Activated CD4-positive, alpha-beta T cell treated with anti-CD3 and anti-CD28 coated beads, Interleukin-2, amount 10 ng/mL, durations not matched to agents 24 days and 14 days (primary cell): ENCODE data around the gene CHKA. TPM values are rescaled to one million over a fixed set of nuclear protein-coding genes. Genes with fewer than 3 reads are reported as not detected.

Source experiments
- DNase-seq: peaks from one replicate; pipeline ENCODE4 v3.0.0; 2022
- H3K27ac Mint-ChIP-seq: one replicate; pipeline ENCODE4 v1.8.0; 2022; ENCODE audit warnings: mild to moderate bottlenecking, mixed read lengths
- H3K27me3 Mint-ChIP-seq: one replicate; pipeline ENCODE4 v1.8.0; 2022; ENCODE audit warnings: mixed read lengths
- H3K36me3 Mint-ChIP-seq: one replicate; pipeline ENCODE4 v1.8.0; 2022; ENCODE audit warnings: low read depth, mild to moderate bottlenecking, mixed read lengths
- H3K4me1 Mint-ChIP-seq: one replicate; pipeline ENCODE4 v1.8.0; 2021; ENCODE audit warnings: mixed read lengths
- H3K4me3 Mint-ChIP-seq: one replicate; pipeline ENCODE4 v1.8.0; 2022; ENCODE audit warnings: mild to moderate bottlenecking, moderate library complexity, mixed read lengths
- H3K9me3 Mint-ChIP-seq: one replicate; pipeline ENCODE4 v1.8.0; 2021; ENCODE audit warnings: mixed read lengths
- intact Hi-C: fragments of 100-400 bp; cut with micrococcal nuclease; formaldehyde crosslinking; loops from one replicate; pipeline ENCODE4 v1.15.1; 2023
- total RNA-seq: library from RNA; stranded (reverse); gene quantifications from 2 replicates; pipeline ENCODE4 v1.2.3, GENCODE V29; 2022

CHKA gene
- total RNA-seq, 1 donor from 2014 or later, result 15.1 TPM

DNA sequence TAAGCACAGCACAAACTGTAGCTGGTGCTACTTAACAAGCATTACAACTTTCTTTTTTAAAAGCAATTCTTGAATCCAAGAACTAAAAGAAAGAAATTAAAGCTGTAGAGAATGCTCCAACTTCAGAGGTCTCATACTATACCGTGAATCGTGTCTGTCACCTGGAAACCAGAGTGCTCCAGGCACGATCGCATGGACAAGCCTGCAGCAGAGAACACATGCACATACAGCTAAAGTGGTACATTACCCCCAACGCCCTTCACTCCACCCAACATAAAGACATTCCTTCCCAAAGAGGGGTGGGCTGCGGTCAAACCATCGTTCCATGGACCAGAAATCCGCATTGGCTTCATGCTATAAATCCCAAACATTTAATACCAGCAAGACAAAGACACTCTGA is 31.5 kb downstream of the CHKA start:
- no peaks in the 10 kb centered on the region for H3K36me3 Mint-ChIP-seq
- no peaks in the 10 kb centered on the region for H3K9me3 Mint-ChIP-seq
- intact Hi-C loops, result no loop called here
- H3K27ac Mint-ChIP-seq, result no peak overlapping the region
- no peaks in the 10 kb centered on the region for H3K27me3 Mint-ChIP-seq
- DNase-seq, result no peak
- H3K4me3 Mint-ChIP-seq, result no peak overlapping the region
- peaks cover 2% of the 10 kb centered on the region for H3K4me1 Mint-ChIP-seq

DNA sequence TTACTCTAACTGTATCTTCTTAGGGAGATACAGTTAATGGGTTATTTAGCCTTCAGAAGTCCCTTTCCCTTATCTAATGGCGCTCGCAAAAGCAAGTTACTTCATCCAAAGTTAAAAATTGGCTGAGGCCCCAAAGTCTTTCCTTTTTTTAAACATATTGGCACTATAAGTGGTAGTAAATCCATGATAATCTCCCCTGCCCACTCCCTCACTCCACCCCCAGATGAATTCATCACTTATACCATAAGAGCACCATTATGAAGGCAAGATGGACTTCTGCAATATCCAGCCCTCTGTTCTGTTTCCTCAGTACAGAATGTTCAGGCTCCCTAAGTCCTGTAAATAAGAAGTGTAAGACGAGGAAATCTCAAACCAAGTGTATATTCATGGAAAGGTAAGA is 37.7 kb downstream of the CHKA start:
- Mint-ChIP-seq H3K4me3 (no peak overlapping the region), H3K4me1 (no peaks in the 10 kb centered on the region), H3K36me3 (no peaks in the 10 kb centered on the region), H3K27ac (no peak overlapping the region), H3K27me3 (no peaks in the 10 kb centered on the region), H3K9me3 (no peaks in the 10 kb centered on the region)
- intact Hi-C loops, result no loop called here
- DNase-seq, result no peak

DNA sequence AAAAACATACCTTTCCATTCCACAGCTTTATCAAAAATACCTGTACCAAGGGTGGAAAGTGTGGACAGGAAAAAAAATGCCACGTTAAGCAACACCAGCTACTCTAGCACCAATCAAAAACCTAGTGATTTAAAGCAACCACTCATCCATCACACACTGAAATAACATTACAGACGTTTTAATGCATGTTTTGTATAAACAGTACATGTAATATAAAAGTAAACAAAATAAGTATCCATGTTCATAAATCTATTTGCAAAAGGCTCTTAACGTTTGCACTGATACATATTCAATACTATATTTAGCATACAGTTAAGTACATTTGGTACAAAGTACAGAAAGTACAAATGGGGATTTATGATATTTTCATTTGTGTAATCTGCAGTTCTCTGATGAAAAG is 38.7 kb downstream of the CHKA start:
- H3K36me3 Mint-ChIP-seq, result no peaks in the 10 kb centered on the region
- H3K27ac Mint-ChIP-seq, result no peak overlapping the region
- intact Hi-C loops, result no loop called here
- no peaks in the 10 kb centered on the region for H3K4me1 Mint-ChIP-seq
- no peaks in the 10 kb centered on the region for H3K27me3 Mint-ChIP-seq
- H3K9me3 Mint-ChIP-seq, result no peaks in the 10 kb centered on the region
- no peak for DNase-seq
- H3K4me3 Mint-ChIP-seq, result no peak overlapping the region

DNA sequence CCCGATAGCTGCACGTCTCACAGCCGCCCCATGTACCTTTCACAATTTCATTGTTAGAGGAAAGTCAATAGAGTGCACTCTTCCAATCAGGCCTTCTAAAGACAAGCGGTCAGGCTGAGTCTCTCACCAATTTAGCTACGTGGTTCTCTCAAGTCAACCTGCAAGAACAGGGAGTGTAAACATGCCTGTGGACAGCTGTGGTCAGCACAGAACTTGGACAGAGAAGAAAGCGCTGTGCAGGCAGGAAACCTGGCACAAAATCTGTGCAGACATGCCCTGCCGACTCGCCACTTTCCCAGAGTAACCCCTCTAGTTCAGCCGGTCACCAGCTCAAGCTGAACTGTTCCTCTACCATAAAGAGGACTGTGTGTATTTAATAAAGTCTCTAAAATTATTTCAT is 39.5 kb downstream of the CHKA start:
- Mint-ChIP-seq H3K27me3 (no peaks in the 10 kb centered on the region), H3K4me1 (no peaks in the 10 kb centered on the region), H3K36me3 (no peaks in the 10 kb centered on the region), H3K4me3 (no peak overlapping the region), H3K9me3 (no peaks in the 10 kb centered on the region), H3K27ac (no peak overlapping the region)
- no peak for DNase-seq
- intact Hi-C loops, result no loop called here

DNA sequence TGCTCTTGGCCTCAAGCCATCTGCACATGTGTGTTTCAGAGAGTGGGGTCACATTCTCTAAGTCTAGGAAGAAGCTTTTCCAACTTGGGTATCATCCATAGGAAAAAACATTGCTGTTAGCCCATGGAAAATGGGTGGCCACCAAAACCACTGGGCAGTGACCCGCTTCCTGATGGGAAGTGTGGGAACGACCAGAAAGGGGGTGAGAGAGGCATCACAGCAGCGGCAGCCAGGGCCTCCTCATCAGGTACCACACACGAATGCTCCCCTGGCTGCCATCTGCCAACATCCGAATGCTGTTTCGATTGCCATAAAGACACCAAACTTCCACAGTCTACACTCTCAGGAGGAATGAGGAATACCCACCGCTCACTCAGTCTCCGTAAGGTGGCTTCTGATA is 40.3 kb downstream of the CHKA start:
- intact Hi-C loops, result no loop called here
- DNase-seq, result no peak
- Mint-ChIP-seq H3K9me3 (no peaks in the 10 kb centered on the region), H3K27ac (no peak overlapping the region), H3K4me3 (no peak overlapping the region), H3K27me3 (no peaks in the 10 kb centered on the region), H3K4me1 (no peaks in the 10 kb centered on the region), H3K36me3 (no peaks in the 10 kb centered on the region)

DNA sequence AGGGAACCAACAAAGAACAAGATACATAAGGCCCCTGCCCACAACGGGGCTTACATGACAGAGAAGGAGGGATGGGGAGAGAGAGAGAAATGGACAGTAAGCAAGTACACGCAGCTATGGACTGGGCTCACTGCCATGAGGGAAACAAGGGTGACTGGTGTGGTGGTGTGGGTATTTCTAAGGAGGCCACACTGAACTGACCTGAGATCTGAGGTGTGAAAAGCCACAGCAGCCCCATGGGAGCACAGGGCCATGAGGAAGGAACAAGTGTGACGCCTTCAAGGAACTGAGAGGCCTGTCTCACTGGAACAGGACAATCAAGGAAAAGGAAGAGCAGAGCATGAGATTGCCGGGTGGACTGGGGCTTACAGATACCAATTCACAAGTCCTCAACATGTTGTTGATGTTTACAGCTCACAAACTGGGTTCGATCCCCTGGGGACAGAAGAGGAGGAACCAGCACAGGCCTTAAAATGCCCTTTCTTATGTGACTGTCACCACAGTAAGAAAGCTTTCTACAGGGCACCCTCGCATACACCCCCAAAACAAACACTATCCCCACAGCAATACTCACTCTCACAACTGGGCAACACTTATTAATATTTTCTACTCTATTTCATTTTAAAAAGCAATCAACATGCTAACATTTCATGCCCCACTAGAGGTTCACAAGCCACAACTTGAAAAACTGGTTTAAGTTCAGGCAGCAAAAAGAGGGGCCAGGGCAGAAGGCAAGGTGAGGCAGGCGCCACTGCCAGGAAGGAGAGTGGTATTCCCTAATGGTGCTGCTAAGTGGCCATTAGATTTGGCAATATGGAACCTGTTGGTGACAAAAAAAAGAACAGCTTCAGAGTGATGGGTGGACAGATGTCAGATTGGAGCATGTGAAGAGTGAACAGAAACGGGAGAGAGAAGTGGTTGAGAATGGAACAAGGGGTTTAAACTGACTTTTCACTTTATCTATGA is 43.3 kb downstream of the CHKA start:
- H3K4me3 Mint-ChIP-seq, result no peak overlapping the region
- no peak overlapping the region for H3K27ac Mint-ChIP-seq
- no peaks in the 10 kb centered on the region for H3K27me3 Mint-ChIP-seq
- intact Hi-C loops, result no loop called here
- no peaks in the 10 kb centered on the region for H3K9me3 Mint-ChIP-seq
- no peak for DNase-seq
- no peaks in the 10 kb centered on the region for H3K36me3 Mint-ChIP-seq
- no peaks in the 10 kb centered on the region for H3K4me1 Mint-ChIP-seq

DNA sequence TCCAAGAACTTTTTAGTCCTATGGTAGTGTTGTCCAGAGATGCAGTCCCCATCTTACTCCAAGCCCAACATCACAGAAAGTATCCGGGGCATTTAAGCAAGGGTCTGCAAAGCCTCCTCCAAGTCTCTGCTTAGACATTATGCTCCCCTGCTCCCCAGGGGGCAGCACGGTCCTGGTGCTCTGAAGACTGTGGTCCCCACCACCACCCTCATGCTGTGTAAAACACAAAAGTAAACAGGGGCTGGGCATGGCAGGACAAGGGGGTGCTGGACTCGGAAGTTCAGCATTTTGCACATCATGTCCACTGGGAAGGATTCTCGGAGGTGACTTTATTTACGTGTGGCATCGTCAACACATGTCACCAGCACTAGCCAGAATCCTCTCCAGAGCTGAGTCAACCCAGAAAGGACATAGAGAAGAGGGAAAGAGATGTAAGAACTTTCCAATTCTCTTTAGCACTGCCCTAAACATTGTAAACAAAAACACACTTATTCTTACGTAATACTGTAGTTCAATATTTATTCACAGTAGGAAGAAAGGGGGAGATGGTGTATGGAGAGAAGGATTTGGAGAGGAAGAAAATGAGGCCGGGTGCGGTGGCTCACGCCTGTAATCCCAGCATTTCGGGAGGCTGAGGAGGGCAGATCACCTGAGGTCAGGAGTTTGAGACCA is 44.7 kb downstream of the CHKA start:
- Mint-ChIP-seq H3K9me3 (no peaks in the 10 kb centered on the region), H3K27me3 (no peaks in the 10 kb centered on the region), H3K4me1 (no peaks in the 10 kb centered on the region), H3K27ac (no peak overlapping the region), H3K4me3 (no peak overlapping the region), H3K36me3 (no peaks in the 10 kb centered on the region)
- intact Hi-C loops, result no loop called here
- DNase-seq, result no peak

DNA sequence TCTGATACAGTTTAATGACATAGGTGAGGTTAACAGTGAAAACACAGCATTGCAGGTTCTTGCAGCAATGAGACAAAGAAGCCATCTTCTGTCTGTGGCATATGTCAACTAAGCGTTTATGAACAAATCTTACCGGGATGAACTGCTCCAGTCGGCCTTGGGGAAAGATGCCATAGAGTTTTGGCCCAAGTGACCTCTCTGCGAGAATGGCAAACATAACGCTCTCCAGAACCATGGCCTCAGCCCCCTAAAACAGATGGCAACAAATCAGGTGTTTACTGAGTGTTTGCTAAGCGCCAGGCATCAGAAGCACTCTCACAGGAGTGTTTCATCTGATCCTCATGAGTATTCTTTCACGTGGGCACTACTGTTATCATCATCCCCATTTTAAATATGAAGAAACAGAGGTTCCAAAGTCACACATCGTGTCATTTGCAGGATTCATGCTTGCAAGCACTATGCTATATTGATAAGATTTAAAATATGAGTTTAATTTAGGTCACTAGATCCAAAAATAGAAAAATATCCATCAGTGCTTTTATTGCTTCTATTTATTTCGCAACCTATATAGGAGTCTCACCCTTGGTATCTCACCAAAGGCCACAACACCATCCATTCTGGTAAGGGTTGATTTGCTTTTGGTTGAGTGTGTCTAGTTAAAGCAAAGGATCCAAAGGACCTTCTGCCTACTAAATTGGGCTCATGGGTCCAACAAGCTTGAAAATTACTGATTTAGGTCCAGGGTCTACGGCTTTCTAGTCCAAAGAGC is 46.4 kb downstream of the CHKA start:
- Mint-ChIP-seq H3K4me3 (no peak overlapping the region), H3K27ac (no peak overlapping the region), H3K9me3 (no peaks in the 10 kb centered on the region), H3K4me1 (no peaks in the 10 kb centered on the region), H3K36me3 (peaks cover 8% of the 10 kb centered on the region), H3K27me3 (no peaks in the 10 kb centered on the region)
- intact Hi-C loops, result no loop called here
- DNase-seq, result no peak

DNA sequence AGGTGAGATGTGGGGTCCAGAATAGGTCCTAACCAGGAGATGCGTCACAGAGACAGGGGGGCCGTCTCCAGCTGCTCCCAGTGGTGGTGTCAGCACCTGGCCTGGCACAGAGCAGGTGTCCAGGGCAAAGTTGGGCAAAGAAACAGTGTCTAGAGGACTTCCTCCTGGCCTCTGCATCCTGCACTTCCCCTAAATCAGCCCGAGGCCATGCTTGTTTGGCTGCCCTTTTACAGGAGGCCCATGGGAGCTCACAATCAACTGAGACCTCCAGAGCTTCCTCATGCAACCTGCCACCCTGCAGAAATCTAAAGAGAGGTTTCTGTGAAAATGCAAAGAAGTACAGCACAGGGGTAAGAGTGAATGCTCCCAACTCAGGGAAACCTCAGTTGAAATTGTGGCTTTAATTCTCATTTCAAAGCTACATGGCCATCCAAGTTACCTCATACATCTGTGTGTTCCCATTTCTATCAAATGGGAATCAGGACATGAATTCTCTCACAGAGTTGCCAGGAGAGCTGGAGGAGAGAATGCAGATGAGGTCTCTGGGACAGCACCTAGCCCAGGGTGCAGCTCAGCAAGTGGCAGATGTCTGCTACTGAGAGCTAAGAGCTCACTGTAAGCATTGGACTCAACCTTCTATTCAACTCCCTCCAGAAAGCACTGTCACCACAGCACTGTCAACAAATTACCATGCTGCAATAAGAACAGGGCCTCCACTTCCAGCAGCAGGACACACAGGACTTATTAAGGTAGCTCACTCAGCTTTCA is 49.7 kb downstream of the CHKA start:
- no peak for DNase-seq
- intact Hi-C loops, result no loop called here
- peaks cover 12% of the 10 kb centered on the region for H3K36me3 Mint-ChIP-seq

DNA sequence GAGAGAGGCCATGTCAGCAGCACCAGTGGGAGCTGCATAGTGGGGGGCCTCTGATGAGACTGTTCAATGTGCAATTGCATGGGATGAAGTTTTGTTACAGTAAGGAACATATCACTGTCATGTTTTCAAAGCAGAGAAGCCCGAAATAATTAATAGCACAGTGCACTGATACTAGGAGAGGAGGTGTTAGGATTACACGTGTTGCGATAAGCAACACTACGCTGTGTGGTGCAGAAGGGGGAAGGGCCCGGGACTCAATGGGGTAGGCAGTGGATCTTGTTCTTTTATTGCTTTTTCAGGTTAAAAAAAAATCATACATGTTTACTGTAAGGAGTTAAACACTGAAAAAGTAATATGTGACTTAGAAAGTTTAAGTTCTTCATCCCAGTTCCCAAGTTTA is 53.2 kb downstream of the CHKA start:
- Mint-ChIP-seq H3K27me3 (no peaks in the 10 kb centered on the region), H3K4me1 (no peaks in the 10 kb centered on the region), H3K9me3 (no peaks in the 10 kb centered on the region), H3K4me3 (no peak overlapping the region), H3K36me3 (peaks cover 14% of the 10 kb centered on the region), H3K27ac (no peak overlapping the region)
- intact Hi-C loops, result no loop called here
- DNase-seq, result no peak

More for the DNA sequence above, 49.7 kb downstream of the CHKA start:
- Mint-ChIP-seq H3K9me3 (no peaks in the 10 kb centered on the region), H3K4me3 (no peak overlapping the region), H3K4me1 (no peaks in the 10 kb centered on the region), H3K27ac (no peak overlapping the region), H3K27me3 (no peaks in the 10 kb centered on the region)

DNA sequence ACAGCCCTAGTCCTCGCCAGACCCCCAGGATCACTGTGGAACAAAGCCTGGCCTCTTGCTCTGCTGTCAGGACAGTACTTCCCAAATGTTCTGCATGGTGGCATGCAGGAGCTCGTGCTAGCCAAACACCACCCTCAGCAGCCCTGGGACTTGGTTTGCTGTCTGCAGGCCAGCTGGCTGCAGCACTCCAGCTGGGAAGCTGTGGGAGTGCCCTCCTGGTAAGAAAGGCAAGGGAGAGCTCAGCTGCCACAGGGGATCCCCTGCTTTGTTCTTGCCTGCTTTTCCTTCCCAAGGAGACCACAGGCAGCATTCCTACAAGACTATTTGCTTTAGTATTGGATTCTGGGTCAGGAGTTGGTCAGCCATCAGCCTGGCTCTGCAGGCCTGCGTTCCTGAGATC is 54.4 kb downstream of the CHKA start:
- Mint-ChIP-seq H3K27me3 (no peaks in the 10 kb centered on the region), H3K4me3 (no peak overlapping the region), H3K36me3 (peaks cover 16% of the 10 kb centered on the region), H3K27ac (no peak overlapping the region), H3K4me1 (no peaks in the 10 kb centered on the region), H3K9me3 (no peaks in the 10 kb centered on the region)
- intact Hi-C loops, result no loop called here
- DNase-seq, result no peak

DNA sequence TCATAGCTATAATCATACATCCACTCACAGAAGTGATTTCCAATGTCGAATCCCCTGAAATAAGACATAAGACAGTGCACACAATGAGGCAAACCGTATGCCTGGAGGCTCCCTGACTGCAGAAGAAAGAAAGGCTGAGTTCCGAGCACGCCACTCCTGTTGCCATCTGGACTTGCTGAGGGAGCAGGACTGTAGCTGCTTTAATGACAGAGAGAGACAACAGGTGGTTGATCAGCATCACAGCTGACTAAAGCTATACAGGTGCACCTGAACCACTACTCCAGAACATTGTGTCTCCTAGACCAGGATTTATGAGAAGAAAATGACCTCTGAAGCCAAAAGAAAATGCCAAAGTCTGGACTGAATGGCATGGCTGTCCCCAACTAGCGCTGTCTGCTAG is 55.3 kb downstream of the CHKA start:
- no peak for DNase-seq
- Mint-ChIP-seq H3K27me3 (no peaks in the 10 kb centered on the region), H3K36me3 (peaks cover 13% of the 10 kb centered on the region), H3K4me1 (no peaks in the 10 kb centered on the region), H3K27ac (no peak overlapping the region), H3K9me3 (no peaks in the 10 kb centered on the region), H3K4me3 (no peak overlapping the region)
- intact Hi-C loops, result no loop called here

DNA sequence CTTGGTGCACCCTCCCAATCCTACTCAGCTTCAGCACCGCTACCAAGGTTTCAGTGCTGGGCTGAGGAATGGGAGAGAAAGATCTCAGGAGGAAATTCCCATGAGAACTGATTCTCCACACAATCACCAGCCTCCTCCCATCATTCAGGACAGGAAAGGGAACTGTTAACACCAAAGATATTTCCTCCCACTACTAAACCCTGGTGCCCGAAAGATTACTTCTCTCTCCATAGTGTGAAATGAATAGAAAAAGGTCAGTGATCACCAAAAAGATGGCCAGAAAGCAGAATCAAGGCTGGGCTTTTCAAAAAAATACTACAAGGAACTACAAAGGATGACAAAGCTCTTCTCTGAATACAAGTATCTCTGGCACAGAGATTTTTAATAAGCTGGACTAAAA is 56.3 kb downstream of the CHKA start:
- H3K27me3 Mint-ChIP-seq, result no peaks in the 10 kb centered on the region
- H3K9me3 Mint-ChIP-seq, result no peaks in the 10 kb centered on the region
- no peak overlapping the region for H3K4me3 Mint-ChIP-seq
- H3K4me1 Mint-ChIP-seq, result no peaks in the 10 kb centered on the region
- intact Hi-C loops, result no loop called here
- H3K27ac Mint-ChIP-seq, result no peak overlapping the region
- DNase-seq, result no peak
- peaks cover 13% of the 10 kb centered on the region for H3K36me3 Mint-ChIP-seq
